ENCODE data around the gene LCORL. TPM values are rescaled to one million over a fixed set of nuclear protein-coding genes. Genes with fewer than 3 reads are reported as not detected.

Gene LCORL
- total RNA-seq, 1 experiment from 2014 or later = 18.0 TPM

- Histone ChIP-seq H3K36me3 (ENCODE audit: control insufficient read depth in 1 of 2, insufficient read depth in 2 of 2, low read length in 2 of 2) (no peaks in the 10 kb centered on the region), H3K4me1 (ENCODE audit: control insufficient read depth in 1 of 2, insufficient read depth in 2 of 2, low read length in 2 of 2) (no peaks in the 10 kb centered on the region), H3K9me3 (ENCODE audit: control insufficient read depth in 1 of 2, insufficient read depth in 1 of 2, low read depth in 1 of 2, low read length in 2 of 2) (no peaks in the 10 kb centered on the region), H3K4me2 (ENCODE audit: low read length) (no peak overlapping the region), H3K79me2 (ENCODE audit: insufficient read depth, low read length) (no peaks in the 10 kb centered on the region), H3K27ac (ENCODE audit: low read depth, low read length) (no peak overlapping the region), H4K20me1 (ENCODE audit: insufficient read depth) (no peaks in the 10 kb centered on the region), H3K9ac (ENCODE audit: low read length) (no peak overlapping the region), H2AFZ (ENCODE audit: low read depth, low read length, poor library complexity, severe bottlenecking) (no peak overlapping the region), H3K9me2 (ENCODE audit: insufficient read depth) (peaks cover 8% of the 10 kb centered on the region; the same call in 1 of the 2 replicates), H3K4me3 (replicated peaks in 1 of 2; ENCODE audit: low read depth in 1 of 2, low read length in 2 of 2) (no peak overlapping the region), H3K27me3 (ENCODE audit: insufficient read depth, low read length) (no peaks in the 10 kb centered on the region)
- TF ChIP-seq ZNF274 (IDR thresholded peaks at IDR 0.05; ENCODE audit: low read depth, low read length) = no peak
- TF ChIP-seq TCF7L2 (IDR thresholded peaks at IDR 0.05; ENCODE audit: borderline replicate concordance, extremely low read depth, insufficient read depth, insufficient read length) = no peak
- TF ChIP-seq POLR2AphosphoS5 (IDR thresholded peaks at IDR 0.05; ENCODE audit: low read depth, low read length) = no peak
- TF ChIP-seq EGR1 (IDR thresholded peaks at IDR 0.05; ENCODE audit: low read depth) = no peak
- TF ChIP-seq, protein P1, sequence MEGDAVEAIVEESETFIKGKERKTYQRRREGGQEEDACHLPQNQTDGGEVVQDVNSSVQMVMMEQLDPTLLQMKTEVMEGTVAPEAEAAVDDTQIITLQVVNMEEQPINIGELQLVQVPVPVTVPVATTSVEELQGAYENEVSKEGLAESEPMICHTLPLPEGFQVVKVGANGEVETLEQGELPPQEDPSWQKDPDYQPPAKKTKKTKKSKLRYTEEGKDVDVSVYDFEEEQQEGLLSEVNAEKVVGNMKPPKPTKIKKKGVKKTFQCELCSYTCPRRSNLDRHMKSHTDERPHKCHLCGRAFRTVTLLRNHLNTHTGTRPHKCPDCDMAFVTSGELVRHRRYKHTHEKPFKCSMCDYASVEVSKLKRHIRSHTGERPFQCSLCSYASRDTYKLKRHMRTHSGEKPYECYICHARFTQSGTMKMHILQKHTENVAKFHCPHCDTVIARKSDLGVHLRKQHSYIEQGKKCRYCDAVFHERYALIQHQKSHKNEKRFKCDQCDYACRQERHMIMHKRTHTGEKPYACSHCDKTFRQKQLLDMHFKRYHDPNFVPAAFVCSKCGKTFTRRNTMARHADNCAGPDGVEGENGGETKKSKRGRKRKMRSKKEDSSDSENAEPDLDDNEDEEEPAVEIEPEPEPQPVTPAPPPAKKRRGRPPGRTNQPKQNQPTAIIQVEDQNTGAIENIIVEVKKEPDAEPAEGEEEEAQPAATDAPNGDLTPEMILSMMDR (IDR thresholded peaks at IDR 0.05 in 2 of 3, conservative IDR thresholded peaks at IDR 0.05 in 1 of 3; ENCODE audit: borderline replicate concordance in 1 of 3, insufficient read depth in 1 of 3, low read depth in 2 of 3, low read length in 2 of 3) = no peak
- no peak for TF ChIP-seq CEBPB (IDR thresholded peaks at IDR 0.05; ENCODE audit: low read depth)
- TF ChIP-seq, protein P2, sequence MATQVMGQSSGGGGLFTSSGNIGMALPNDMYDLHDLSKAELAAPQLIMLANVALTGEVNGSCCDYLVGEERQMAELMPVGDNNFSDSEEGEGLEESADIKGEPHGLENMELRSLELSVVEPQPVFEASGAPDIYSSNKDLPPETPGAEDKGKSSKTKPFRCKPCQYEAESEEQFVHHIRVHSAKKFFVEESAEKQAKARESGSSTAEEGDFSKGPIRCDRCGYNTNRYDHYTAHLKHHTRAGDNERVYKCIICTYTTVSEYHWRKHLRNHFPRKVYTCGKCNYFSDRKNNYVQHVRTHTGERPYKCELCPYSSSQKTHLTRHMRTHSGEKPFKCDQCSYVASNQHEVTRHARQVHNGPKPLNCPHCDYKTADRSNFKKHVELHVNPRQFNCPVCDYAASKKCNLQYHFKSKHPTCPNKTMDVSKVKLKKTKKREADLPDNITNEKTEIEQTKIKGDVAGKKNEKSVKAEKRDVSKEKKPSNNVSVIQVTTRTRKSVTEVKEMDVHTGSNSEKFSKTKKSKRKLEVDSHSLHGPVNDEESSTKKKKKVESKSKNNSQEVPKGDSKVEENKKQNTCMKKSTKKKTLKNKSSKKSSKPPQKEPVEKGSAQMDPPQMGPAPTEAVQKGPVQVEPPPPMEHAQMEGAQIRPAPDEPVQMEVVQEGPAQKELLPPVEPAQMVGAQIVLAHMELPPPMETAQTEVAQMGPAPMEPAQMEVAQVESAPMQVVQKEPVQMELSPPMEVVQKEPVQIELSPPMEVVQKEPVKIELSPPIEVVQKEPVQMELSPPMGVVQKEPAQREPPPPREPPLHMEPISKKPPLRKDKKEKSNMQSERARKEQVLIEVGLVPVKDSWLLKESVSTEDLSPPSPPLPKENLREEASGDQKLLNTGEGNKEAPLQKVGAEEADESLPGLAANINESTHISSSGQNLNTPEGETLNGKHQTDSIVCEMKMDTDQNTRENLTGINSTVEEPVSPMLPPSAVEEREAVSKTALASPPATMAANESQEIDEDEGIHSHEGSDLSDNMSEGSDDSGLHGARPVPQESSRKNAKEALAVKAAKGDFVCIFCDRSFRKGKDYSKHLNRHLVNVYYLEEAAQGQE (IDR thresholded peaks at IDR 0.05; ENCODE audit: low read depth) = no peak
- TF ChIP-seq SRF (IDR thresholded peaks at IDR 0.05; ENCODE audit: low read depth) = no peak
- TF ChIP-seq ZFX (IDR thresholded peaks at IDR 0.05) = no peak
- TF ChIP-seq FOSL1 (IDR thresholded peaks at IDR 0.05; ENCODE audit: low read depth) = no peak
- ChIA-PET RAD21 (ENCODE audit: low non-redundant PET in 1 of 2, low total read pairs in 2 of 2, uncharacterized antibody in 2 of 2, unreplicated experiment in 2 of 2) (no interaction called here), CTCF (no interaction called here), POLR2A (no interaction called here)
- ATAC-seq (no peak), DNase-seq (ENCODE audit: low read depth, low spot score) (no peak)
- intact Hi-C loops (cut with micrococcal nuclease) = no loop called here
- BruUV-seq (replicated peaks) = no TSS peak
Measured at GRCh38 chr4:18033111-18034085, 11.8 kb upstream of the LCORL start.

Data from HCT116 (cell line).